Activated CD8-positive, alpha-beta T cell treated with anti-CD3 and anti-CD28 coated beads for 36 hours (primary cell): ENCODE measurements around the gene ZNF335. TPM values are rescaled to one million over a fixed set of nuclear protein-coding genes. Genes with fewer than 3 reads are reported as not detected.
A peak's percentile ranks its signal among the peaks of the same experiment; 100 is the strongest.

Experiments used
- ATAC-seq: fragments of 200-7000 bp; cut with Tn5 transposase; one replicate; pipeline ENCODE4 v1.10.0; 2021; ENCODE audit warnings: mild to moderate bottlenecking, moderate library complexity
- CTCF ChIA-PET: fragments of 350-600 bp; sonication (Branson Sonifier 250); formaldehyde crosslinking; loops from one replicate; lab custom pipeline; 2021; ENCODE audit warnings: antibody characterized with exemption; lab: Charles Lee
- POLR2A ChIA-PET: fragments of 350-600 bp; sonication (Branson Sonifier 250); formaldehyde crosslinking; loops from one replicate; lab custom pipeline; 2021; ENCODE audit warnings: antibody characterized with exemption; lab: Charles Lee
- DNase-seq: peaks from one replicate; pipeline ENCODE4 v3.0.0-alpha.2; 2020
- H3K27ac Mint-ChIP-seq: one replicate; pipeline ENCODE4 v1.8.0; 2021; ENCODE audit warnings: mild to moderate bottlenecking, mixed read lengths
- H3K27me3 Mint-ChIP-seq: one replicate; pipeline ENCODE4 v1.8.0; 2021; ENCODE audit warnings: mixed read lengths
- H3K36me3 Mint-ChIP-seq: one replicate; pipeline ENCODE4 v1.8.0; 2021; ENCODE audit warnings: low read depth, mixed read lengths
- H3K4me1 Mint-ChIP-seq: one replicate; pipeline ENCODE4 v1.8.0; 2021; ENCODE audit warnings: low read depth, mixed read lengths
- H3K4me3 Mint-ChIP-seq: one replicate; pipeline ENCODE4 v1.8.0; 2021; ENCODE audit warnings: mild to moderate bottlenecking, moderate library complexity, mixed read lengths
- H3K9me3 Mint-ChIP-seq: one replicate; pipeline ENCODE4 v1.8.0; 2021; ENCODE audit warnings: mixed read lengths
- CTCF ChIP-seq: fragments of 200-600 bp; IDR thresholded peaks from one replicate; pipeline ENCODE4 v1.8.0; 2022; ENCODE audit warnings: antibody characterized with exemption, mild to moderate bottlenecking
- intact Hi-C: fragments of 100-400 bp; cut with micrococcal nuclease; formaldehyde crosslinking; loops from one replicate; pipeline ENCODE4 v1.10.0; 2022
- total RNA-seq, 2 experiments: library from RNA; stranded (reverse); gene quantifications; one replicate each; pipeline ENCODE4 v1.2.3, GENCODE V29; 2021

ZNF335 gene
- total RNA-seq, 2 experiments from 2014 or later = 27.0 to 28.8 TPM

- peak; percentile 99 for ATAC-seq
These were observed 15.2 kb upstream of the ZNF335 start for GRCh38 chr20:45987108-45987780.

GRCh38 chr20:45985573-45985972 is 13.6 kb upstream of the ZNF335 start:
- ATAC-seq (no peak), DNase-seq (no peak)
- TF ChIP-seq CTCF = no peak
- no peaks in the 10 kb centered on the region for H3K36me3 Mint-ChIP-seq
- H3K27me3 Mint-ChIP-seq = peaks cover 12% of the 10 kb centered on the region
- peaks cover 3% of the 10 kb centered on the region for H3K4me1 Mint-ChIP-seq
- intact Hi-C loops = no loop called here
- H3K27ac Mint-ChIP-seq = no peak overlapping the region
- CTCF ChIA-PET = interaction anchor here (1.1 to 3.3 kb wide), 7 partner anchors 10 to 186 kb away, joined by 3 to 71 read pairs (median 14); partner anchors contain the start of gene ZNF335
- H3K9me3 Mint-ChIP-seq = no peaks in the 10 kb centered on the region
- POLR2A ChIA-PET = interaction anchor here (0.8 to 1.4 kb wide), 3 partner anchors 8 to 75 kb away, joined by 3 to 4 read pairs (median 3); no protein-coding TSS in a partner anchor
- no peak overlapping the region for H3K4me3 Mint-ChIP-seq

More at GRCh38 chr20:45987108-45987780, 15.2 kb upstream of the ZNF335 start:
- peak; percentile 88 for TF ChIP-seq CTCF
- Mint-ChIP-seq H3K27ac (no peak overlapping the region), H3K27me3 (peaks cover 12% of the 10 kb centered on the region), H3K4me1 (peaks cover 3% of the 10 kb centered on the region), H3K9me3 (no peaks in the 10 kb centered on the region), H3K36me3 (no peaks in the 10 kb centered on the region), H3K4me3 (no peak overlapping the region)
- POLR2A ChIA-PET = interaction anchor here (1.4 to 1.9 kb wide), 4 partner anchors 16 to 71 kb away, joined by 4 to 9 read pairs (median 4); partner anchors contain the start of gene ZNF335
- CTCF ChIA-PET = interaction anchor here (0.6 to 5.4 kb wide), 38 partner anchors 8 to 455 kb away, joined by 3 to 82 read pairs (median 4); partner anchors contain the start of genes DNTTIP1, MMP9, UBE2C and WFDC3
- DNase-seq = peak; percentile 89
- intact Hi-C loops = no loop called here

- ATAC-seq = peak; percentile 19
- H3K27me3 Mint-ChIP-seq = peaks cover 6% of the 10 kb centered on the region
These were observed 11.3 kb upstream of the ZNF335 start for GRCh38 chr20:45983279-45983743.

GRCh38 chr20:45981261-45981660 is 9.3 kb upstream of the ZNF335 start:
- no peaks in the 10 kb centered on the region for H3K36me3 Mint-ChIP-seq
- DNase-seq (no peak), ATAC-seq (no peak)
- H3K27me3 Mint-ChIP-seq = no peaks in the 10 kb centered on the region
- ChIA-PET CTCF (interaction anchor here (0.9 to 3.7 kb wide), 2 partner anchors 10 to 33 kb away, joined by 3 to 29 read pairs; partner anchors contain the start of gene ZNF335), POLR2A (no interaction called here)
- TF ChIP-seq CTCF = no peak
- intact Hi-C loops = no loop called here
- H3K4me1 Mint-ChIP-seq = peaks cover 3% of the 10 kb centered on the region
- no peak overlapping the region for H3K27ac Mint-ChIP-seq
- H3K4me3 Mint-ChIP-seq = no peak overlapping the region
- H3K9me3 Mint-ChIP-seq = no peaks in the 10 kb centered on the region

More at GRCh38 chr20:45983279-45983743, 11.3 kb upstream of the ZNF335 start:
- POLR2A ChIA-PET = interaction anchor here (2.0 kb wide), 1 partner anchor 10 kb away, joined by 7 read pairs; the partner anchor contains the start of gene ZNF335
- peaks cover 3% of the 10 kb centered on the region for H3K4me1 Mint-ChIP-seq
- no peak overlapping the region for H3K27ac Mint-ChIP-seq
- H3K4me3 Mint-ChIP-seq = no peak overlapping the region
- no peaks in the 10 kb centered on the region for H3K36me3 Mint-ChIP-seq
- DNase-seq = no peak
- no peak for TF ChIP-seq CTCF
- intact Hi-C loops = no loop called here
- CTCF ChIA-PET = interaction anchor here (1.6 to 3.7 kb wide), 5 partner anchors 12 to 31 kb away, joined by 3 to 29 read pairs (median 5); partner anchors contain the start of gene ZNF335
- no peaks in the 10 kb centered on the region for H3K9me3 Mint-ChIP-seq

- POLR2A ChIA-PET = no interaction called here
- H3K27me3 Mint-ChIP-seq = no peaks in the 10 kb centered on the region
- CTCF ChIA-PET = interaction anchor here (1.4 to 8.0 kb wide), 2 partner anchors 11 to 14 kb away, joined by 3 to 71 read pairs; no protein-coding TSS in a partner anchor
- DNase-seq (no peak), ATAC-seq (no peak)
- no peaks in the 10 kb centered on the region for H3K9me3 Mint-ChIP-seq
- H3K4me3 Mint-ChIP-seq = no peak overlapping the region
- H3K36me3 Mint-ChIP-seq = peaks cover 11% of the 10 kb centered on the region
- TF ChIP-seq CTCF = no peak
- intact Hi-C loops = no loop called here
- no peak overlapping the region for H3K27ac Mint-ChIP-seq
- peaks cover 3% of the 10 kb centered on the region for H3K4me1 Mint-ChIP-seq
These were observed 4.1 kb upstream of the ZNF335 start for GRCh38 chr20:45976086-45976485.
